GM10847 (cell line): ENCODE results near the gene TCF7L2.

Experiments
- POLR2A ChIP-seq: IDR thresholded peaks from 2 replicates; pipeline ENCODE4 v1.6.1; 2011; ENCODE audit not compliant: insufficient read length; ENCODE audit errors: extremely low read depth

The TCF7L2 gene

DNA sequence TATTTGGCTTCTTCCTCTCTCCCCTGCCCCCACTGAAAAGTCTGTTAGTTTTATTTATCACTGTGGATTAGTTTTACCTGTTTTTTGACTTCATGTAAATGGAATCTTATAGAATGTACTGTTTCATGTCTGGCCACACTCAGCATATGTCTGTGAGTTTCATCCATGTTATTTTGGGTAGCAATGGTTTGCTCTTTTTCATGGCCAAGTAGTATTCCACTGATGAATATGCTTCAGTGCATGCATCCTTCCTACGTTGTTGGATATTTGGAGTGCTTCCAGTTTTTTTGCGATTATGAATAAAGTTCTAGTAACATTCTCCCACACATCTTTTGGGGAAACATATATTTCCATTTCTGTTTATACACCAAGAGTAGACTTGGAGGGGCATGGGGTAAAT, 19.1 kb downstream of the TCF7L2 start:
- no peak for TF ChIP-seq POLR2A

DNA sequence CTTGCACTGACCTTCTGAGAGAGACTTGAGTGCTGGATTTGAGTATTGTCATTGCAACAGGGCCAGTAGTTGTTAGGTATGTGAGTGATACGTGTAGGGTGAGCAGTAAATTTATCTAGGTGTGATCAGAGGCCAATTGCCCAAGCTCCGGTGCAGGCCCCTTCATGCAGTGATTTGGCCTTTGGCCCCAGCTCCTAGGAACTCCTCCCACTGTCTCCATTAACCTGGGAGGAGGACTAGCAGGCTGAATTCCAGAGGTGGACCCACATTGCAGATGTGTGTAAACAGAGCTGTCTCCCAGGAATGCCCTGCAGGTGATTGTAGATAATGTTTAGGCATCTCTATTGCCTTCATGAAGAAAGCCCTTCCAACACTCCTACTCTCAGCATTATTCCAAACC, 19.5 kb downstream of the TCF7L2 start:
- TF ChIP-seq POLR2A = no peak

DNA sequence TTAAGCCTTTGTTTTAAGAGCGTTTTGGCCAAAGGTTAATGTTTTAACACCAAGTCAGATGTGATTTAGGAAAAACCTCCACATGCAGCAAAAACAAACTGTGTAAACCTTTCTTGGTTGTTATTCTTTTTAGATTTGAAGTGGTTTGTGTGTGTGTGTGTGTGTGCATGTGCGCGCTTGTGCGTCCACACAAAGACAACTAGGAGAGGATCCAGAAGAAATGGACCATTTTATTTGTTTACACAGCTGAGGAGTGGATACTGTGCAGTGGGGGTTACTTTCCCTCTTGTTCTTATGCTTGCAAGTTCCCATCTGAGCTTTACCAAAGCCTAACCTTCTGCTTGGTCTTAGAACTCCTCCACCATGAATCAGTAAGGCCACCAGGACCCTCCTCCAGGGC, 20.0 kb downstream of the TCF7L2 start:
- TF ChIP-seq POLR2A = no peak

DNA sequence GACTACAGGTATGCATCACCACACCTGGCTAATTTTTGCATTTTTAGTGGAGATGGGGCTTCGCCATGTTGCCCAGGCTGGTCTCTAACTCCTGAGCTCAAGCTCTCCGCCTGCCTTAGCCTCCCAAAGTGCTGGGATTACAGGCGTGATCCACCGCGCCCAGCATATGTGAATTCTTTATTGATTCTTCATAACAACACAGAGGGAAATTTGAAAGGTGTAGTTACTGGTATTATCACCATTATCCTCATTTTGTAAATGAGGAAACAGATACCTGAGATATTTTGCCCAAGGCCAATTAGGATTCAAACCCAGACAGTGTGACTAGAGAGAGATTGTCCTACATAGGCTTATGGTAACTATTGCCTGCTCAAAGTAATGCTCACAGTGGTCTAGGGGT, 22.6 kb downstream of the TCF7L2 start:
- no peak for TF ChIP-seq POLR2A

DNA sequence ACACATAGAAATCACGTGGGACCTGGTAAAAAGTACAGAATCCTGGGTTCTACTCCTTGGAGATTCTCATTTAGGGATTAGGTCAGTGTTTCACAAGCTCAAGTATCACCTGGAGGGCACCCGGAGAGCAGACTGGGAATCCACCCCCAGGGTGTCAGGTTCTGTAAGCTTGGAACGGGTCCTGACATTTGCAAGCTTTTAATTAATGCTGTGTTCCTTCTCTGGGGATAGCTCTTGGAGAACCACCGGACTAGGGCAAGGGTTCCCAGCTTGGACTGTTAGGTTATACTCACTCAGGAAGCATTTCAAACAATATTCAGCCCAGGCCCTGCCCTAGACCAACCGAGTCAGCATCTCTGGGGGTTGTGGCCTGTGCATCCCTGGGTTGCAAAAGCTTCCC, 23.0 kb downstream of the TCF7L2 start:
- TF ChIP-seq POLR2A = no peak

DNA sequence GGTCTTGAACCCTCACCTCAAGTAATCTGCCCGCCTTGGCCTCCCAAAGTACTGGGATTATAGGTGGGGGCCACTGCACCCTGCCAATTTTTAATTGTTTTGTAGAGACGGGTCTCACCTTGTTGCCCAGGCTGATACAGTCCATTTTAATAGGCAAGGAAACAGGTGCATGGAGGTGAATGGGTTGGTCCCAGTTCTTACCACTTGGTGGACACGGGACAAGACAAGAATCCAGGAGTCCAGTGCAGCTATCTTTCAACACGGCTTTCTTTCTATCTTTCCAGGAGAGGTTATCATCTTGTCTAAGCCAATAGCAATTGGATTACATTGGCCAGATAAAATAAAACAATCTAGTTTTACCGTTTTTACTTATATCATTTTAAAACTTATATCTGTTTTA, 23.8 kb downstream of the TCF7L2 start:
- TF ChIP-seq POLR2A = no peak

DNA sequence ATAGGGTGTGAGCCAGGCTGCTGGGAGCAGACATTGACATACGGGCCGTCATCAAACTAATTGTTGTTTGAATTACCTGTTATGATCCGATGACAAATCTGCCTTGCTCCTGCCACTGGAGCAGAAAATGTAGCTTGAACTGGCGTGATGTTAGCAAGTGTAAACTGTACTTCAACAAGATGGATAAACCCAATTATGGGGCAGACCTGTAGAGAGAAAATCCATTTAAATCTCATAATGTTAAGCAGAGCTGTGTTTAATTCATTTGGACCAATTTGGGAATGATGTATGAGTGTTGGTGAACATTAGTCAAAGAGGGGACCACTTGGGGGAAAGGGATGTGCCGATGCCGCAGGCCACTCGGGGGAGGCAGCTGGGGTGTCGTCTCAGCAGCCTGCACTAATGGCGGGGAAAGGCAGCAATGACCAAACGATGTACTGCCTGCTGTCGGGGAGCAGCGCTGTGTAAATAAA, 27.4 kb downstream of the TCF7L2 start:
- TF ChIP-seq POLR2A = no peak

DNA sequence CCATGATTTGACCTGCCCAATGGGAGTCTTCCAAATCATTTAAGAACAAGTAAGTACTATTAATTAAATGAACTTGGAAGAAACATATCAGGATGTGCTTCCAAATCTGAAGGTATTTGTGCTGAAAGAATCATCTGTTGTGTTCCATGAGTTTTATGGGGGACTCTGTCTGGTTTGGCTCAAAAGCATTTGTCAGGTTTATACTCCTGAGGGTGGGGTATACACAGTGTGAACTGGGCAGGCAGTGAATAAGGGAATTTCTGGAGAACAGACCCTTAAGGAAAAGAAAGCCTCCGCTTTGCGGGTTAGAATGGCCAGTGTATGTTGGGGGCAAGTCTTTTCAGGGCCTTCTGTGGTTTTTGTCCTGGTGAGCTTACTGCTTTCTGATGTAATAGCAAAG, 29.9 kb downstream of the TCF7L2 start:
- no peak for TF ChIP-seq POLR2A

DNA sequence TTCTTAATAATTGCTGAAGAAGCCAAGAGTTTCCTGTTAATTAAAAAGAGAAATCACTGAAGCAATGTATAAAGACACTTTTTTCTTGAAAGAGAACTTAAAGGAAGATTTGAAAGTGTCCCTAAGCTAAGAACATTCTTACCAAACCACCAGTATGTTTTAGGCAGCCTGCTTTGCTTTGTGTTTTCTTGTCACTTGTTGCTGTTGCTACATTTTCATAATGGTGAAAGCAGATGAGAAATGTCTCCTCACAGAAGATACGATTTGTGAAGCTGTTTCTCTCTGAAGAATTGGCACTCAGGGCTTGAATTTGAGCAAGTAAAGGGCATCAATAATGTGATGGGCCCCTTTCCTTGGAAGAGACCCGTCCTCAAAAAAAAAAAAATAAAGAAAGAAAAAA, 30.9 kb downstream of the TCF7L2 start:
- no peak for TF ChIP-seq POLR2A

DNA sequence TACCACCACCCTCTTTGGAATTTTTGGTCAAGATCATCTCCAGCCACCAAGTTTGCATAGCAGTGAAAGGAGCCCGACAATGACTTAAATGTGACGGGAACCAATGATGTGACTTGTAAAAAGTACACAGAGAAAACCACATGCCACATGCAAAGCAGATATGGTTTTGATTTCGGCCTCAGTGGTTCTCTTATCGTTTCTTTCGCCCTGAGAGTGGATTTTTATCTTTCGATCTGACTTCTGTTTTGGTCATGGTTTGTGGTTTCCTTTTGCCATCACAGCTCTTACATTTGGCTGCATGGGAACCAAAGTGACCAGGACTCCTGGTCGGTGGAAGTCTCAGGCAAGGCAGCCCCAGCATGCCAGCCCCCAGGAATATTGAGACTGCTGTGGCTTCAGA, 31.5 kb downstream of the TCF7L2 start:
- TF ChIP-seq POLR2A = no peak

DNA sequence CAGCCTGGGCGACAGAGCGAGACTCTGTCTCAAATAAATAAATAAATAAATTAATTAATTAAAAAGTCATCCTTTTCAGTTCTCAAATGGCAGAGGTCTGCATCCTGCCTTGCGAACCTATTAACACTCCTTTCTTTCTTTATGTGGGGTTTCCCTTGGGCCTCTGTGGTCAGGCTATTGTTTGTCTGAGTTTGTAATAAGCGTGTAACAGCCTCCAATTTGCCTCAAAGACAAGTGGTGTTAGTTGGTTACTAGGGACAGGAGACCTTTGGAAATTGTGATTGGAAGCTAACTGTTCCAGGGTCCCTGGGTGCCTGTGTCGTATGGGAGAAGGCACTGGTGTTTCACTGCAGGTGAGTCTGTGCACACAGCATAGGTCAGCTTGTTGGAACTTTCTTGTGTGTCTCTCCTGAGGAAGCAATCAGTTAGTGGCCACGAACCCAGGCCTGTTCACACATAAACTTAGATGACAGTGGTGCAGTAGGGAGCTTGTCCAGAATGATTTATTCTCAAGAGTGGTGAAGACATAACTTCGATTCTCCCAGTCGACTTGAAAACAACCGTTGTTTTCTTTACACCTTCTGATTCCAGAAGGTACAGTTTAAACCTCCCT, 33.5 kb downstream of the TCF7L2 start:
- no peak for TF ChIP-seq POLR2A

DNA sequence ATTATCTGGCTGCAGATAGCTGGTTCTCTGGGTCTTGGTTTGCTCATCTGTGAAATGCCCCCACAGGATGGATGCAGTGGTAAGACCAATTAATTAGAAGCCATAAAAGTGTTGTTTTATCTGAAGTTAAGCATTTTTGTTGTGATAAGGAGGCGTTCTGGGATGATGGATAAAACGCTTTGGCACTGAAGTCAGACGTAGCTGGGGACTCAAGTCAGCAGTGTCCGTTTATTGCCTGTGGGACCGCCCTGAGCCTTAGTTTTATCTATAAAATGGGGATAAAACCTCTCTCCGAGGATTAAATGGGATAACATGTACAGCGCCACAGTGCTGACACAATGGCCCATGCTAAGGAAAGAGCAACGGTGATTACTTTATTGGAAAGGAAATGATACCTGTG, 34.7 kb downstream of the TCF7L2 start:
- TF ChIP-seq POLR2A = no peak

DNA sequence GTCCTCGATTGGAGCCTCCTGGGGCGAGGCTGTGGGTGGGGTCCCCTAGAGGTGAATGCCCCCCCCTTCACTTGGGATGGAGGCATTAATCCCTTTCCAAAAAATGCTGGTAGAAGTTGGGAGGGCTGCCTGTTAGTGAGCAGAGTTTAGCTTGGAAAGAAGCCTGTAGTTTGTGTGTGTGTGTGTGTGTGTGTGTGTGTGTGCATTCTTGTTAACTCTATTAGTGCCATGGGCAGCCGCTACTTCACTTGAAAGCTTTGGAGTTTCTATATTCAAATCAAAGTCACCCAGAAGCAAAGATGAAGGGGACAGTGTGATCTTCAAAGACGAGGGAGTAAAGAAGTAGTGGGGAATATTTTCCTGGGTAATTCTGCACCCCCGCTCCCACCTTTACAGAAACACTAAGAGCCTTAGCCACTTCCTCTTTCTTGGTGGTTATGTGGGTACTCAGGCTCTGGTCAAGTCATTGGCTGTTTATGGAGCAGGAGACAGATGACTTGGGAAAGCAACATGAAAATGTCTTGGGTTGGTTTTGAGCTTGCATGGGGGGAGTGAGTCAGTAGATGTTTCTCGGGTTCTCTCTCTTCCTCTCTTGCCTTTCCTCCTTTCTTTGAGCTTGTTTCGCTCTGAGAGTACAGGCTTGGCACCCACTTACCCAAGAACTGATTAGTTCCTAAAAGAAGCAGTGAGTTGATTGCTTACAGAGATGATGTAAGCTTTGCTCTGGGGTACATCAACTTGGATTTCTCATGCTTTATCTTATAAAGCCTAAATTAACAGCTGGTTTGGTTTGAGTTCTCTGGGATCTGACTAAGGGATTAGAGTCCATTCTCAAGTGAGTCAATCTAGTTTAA, 35.9 kb downstream of the TCF7L2 start:
- TF ChIP-seq POLR2A = no peak

DNA sequence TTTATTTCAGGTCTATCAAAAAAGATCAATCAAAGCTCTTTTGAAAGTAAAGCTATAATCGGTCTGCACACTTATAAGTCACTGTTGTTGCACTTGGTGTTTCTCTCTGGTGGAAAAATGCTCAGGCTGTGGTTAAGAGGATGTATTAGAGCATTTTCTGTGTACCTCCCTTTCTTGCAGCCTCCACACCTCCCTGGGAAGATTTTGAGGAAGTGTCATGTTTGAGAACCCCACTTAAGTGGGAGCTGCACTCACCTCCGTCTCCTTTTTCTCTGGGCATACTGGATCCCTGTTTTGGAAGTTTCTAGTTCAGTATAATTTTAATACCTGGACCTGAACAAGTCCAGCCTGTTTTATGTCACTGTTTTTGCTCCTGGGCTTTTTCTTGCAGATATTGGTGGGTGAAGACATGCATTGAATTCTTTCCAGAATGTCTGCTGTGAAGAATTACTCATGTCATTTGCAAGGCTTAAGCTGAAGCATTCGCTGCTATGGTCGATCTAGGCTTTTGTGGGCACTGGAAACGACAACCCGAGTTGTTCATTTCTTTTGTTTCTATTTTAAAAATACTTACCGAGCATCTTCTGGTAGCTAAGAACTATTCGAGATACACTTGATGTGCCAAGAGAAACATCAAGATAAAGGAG, 36.6 kb downstream of the TCF7L2 start:
- no peak for TF ChIP-seq POLR2A

DNA sequence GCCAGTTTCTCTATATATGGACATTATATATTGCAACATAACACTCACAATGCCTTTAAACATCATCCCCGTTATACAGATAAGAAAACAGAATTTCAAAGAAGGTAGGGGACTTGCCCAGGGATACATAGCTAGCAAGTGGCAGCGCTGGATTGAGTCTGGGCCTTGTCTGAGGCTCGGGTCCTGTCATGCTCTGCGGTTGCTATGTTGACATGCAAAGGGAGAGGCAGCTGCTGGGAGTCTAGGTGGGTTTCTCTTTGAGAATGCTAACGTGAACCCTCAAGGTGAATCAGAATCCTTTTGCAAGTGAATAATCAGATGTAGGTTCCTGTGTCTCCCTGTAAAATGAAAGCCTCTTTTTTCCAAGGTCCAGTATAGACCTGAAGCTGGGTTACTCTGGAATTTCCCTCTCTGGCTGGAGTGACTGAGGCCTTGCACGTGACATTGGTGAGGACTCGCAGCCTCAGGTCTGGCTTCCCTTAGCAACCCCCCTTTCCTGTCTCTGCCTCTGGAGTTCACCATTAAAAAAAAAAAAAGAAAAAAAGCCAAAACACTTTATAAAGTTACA, 38.9 kb downstream of the TCF7L2 start:
- no peak for TF ChIP-seq POLR2A

DNA sequence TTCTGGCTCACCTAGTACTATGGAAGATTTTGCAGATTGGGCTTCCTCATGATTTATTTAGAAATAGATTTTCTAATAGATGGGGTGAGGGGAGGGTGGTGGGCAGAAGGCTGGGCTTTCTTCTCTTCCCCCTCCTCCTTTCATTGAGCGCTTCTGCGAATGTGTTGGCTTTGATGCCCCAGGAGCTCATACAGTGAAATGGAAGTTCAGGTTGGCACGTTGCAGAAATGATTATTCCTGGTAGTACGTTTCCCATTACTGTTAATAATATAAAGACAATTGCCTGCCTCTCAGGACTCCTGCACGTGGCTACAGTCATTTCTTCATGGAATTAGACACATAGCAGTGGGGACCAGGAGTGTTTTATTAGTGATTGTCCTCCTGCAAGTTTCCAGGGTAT, 39.8 kb downstream of the TCF7L2 start:
- no peak for TF ChIP-seq POLR2A
